Amniotic stem cell (primary cell): ENCODE results near the gene PPP1R12A.
"Not testable (repeated sequence)": the region's sequence is repeated elsewhere in the genome, so short reads cannot be mapped to it uniquely, and the experiment has no call there.

ENCODE experiments used
- DNase-seq: peaks from one replicate; lab custom pipeline; 2025; lab: John Stamatoyannopoulos, UW

PPP1R12A gene

GRCh38 chr12:79935021-79935623 lies at the start of gene PPP1R12A:
PPP1R12A (minus strand) TSS chr12:79935097; CDS start chr12:79934931, 166 bp downstream.
- DNase-seq, result peak; percentile 96

DNA sequence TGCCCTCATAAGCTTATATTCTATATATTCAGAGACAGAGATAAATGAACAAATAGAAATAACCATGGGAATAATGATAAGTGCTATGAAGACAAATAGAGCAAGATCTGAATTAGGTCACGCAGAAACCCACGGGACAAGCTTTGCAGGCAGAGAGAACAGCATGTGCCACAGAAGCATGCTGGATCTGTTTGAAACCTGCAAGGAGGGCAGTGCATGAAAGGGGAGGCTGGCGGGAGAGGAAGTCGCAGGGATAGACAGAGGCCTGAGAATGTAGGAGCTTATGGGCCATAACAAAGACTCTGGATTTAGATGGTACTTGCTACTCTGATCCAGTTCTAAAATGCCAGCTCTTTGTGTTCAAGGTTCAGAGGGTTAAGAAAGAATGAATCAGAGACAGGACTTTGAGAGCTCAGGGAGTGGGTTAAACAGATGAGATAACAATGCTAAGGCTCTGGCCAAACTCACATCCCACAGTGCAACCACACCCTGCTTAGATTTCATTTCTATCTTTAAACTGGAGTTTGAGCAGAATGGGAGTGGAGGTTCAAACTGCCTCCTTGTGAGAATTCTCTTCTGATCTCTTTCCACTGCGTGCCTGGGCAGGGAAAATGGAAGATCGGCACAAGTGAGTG lies 49.2 kb upstream of the PPP1R12A start:
- DNase-seq, result no peak

DNA sequence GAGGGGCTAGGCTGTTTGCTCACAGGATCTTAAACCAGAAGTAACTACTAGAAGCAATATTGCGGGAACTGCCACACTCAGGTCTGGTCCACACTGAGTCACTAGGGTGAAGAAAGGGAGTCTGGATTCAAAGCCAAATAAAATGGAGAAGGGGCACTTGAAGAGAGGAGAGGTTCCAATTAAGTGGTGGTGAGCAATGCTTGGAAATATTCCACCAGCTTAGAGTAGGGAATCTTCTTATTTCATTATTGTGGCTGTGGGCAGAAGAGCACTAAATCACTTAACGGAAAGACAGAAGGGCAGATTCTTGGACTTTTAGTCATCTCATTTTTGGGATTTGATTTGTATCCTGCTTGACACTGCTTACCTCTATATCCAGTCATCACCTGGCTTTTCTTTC lies 48.6 kb upstream of the PPP1R12A start:
- DNase-seq, result no peak

DNA sequence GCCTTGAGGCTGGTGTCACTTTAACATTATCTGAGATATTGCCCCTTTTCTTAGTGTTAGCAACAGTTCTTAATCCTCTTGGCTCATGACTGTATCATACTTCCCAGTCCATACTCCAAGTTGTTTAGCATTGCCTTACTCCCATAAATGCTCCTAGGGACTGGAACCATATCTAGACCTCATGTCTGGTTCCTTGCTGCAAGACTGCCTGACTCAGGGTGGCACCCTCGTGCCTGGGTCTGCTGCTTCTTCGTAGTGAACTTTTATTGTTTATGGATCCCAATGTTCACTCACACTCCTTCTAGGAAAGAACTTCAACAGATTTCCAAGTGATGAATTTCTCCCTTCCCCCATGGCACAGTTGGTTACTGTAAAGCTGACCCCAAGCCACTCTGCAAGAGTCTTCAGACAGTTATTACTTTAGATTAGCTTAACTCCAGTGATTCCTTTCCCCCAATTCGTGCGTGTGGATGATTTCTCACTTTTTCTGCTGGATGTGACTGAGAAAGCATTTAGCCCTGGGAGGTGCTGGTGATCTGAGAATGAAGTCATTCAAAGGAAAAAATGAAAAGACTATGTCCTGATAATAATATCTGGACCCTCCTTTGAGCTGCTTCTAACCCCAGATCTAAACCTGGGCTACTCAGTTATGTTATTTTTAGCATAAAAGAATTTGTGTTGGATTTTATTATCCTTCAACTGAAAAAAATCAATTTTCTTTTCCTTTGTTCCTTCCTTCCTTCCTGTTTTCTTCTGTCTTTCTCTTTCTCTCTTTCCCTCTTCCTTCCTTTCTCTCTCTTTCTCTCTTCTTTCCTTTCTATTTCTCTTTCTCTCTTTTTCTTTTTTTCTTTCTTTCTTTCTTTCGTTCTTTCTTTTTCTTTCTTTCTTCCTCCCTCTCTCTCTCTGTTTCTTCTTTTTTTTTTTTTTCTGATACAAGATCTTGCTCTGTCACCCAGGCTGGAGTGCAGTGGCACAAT lies 47.5 kb upstream of the PPP1R12A start:
- DNase-seq, result no peak

DNA sequence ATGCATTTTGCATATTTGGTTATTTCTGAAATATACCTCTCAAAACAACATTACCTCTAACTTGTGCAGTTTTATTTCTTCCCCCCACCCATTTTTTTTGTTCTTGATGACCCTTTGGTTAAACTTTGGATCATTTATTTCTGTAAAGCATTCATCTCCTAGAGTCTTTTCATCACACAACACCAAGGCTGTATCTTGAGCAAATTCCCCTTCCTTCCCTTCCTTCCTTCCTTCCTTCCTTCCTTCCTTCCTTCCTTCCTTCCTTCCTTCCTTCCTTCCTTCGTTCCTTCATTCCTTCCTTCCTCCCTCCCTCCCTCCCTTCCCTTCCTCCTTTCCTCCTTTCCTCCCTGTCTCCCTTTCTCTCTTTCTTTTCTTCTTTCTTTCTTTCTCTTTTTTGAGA lies 43.8 kb upstream of the PPP1R12A start:
- DNase-seq, result no peak

GRCh38 chr12:79977856-79978460 lies 43.1 kb upstream of the PPP1R12A start:
- DNase-seq, result not testable (repeated sequence)

DNA sequence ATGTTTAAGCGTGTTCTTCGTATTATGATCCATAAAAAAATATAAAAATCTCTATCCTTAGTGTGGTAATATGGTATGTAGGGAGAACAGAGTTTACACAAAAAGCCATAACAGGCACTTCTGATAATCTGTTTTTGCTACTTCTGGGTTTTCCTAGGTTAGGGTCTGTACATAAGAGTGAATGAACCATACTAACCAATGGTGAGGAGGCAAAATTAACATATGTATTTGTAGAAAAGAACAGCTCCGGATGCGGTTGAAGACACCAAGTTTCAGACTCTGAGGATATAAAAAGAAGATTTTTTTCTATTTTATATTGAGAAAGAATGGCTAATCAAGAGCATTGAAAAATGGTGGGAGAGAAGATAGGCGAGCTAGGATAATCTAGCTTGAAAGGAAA lies 40.2 kb upstream of the PPP1R12A start:
- no peak for DNase-seq

- no peak for DNase-seq
Measured at GRCh38 chr12:79973801-79974200, 38.9 kb upstream of the PPP1R12A start.

DNA sequence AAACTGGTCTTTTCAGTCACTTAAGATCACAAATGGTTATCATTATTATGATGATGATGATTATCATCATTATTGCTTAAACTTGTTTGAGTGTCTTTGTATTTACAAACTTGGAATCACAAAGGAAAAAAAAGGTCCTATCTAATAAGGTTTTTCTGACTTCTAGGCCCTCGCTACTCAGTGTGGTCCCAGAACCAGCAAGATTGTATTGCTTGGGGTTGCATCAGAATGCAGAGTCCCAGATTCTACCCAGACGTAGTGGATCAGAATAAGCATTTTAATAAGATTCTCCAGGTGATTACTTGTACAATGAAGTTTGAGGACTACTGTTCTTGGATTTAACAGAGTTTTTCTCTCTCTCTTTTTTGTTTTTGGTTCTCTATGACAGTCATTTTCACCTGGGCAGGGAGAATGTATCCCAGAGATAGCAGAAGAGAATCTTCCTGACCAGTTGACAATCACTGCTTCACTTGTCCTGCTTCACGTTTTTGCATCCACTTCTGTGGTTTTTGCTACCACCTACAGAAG lies 29.3 kb upstream of the PPP1R12A start:
- DNase-seq, result no peak

DNA sequence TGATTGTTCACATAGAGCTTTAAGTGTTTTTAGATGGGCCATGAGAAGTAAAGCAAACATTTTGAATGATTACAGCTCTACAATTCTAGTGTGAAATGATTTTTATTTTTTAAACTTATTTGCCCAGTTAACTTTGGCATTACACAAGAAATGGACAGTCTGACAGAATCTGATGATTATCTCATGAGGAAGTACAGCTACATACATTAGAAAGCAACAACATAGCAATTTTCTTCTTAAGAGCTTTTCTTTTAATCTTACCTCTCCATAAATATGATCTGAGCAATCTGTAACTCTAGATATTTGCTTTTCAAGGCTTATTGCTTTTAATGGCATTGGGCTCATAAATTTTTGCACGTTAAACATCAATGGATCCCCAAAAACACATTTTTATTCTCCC lies 26.5 kb upstream of the PPP1R12A start:
- no peak for DNase-seq

GRCh38 chr12:79959484-79959883 lies 24.6 kb upstream of the PPP1R12A start:
- DNase-seq, result no peak

DNA sequence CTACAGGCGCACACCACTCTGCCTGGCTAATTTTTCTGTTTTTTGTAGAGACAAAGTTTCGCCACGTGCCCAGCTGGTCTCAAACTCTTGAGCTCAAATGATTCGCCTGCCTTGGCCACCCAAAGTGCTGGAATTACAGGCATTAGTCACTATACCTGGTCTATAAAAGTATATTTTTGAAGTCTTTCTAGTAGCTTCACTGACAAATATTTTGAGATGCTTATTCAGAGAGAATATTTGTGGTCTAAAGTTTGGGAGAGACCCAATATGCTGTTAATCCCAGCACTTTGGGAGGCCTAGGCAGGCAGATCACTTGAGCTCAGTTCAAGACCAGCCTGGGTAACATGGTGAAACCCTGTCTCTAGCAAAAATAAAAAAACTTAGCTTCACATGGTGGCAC lies 22.0 kb upstream of the PPP1R12A start:
- DNase-seq, result no peak

DNA sequence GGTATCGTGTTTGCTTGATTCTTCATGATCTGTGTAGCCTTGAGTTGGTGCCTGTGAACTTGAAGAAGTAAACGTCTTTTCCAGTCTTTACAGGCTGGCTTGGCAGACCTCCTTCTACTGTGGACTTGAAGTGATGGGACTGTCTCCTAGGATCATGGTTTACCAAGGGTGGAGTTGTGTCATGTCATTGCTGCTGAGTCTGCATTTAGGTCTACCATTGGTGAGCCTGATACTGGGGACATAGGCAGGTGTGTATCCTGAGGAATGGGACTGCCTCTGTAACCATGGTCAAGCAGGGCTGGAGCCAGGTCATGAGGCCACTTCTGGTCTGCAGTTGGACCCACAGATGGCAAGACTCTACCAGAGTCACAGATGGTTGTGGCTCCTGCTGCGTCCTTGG lies 20.7 kb upstream of the PPP1R12A start:
- DNase-seq, result no peak

- no peak for DNase-seq
Measured at GRCh38 chr12:79954037-79954610, 19.2 kb upstream of the PPP1R12A start.

DNA sequence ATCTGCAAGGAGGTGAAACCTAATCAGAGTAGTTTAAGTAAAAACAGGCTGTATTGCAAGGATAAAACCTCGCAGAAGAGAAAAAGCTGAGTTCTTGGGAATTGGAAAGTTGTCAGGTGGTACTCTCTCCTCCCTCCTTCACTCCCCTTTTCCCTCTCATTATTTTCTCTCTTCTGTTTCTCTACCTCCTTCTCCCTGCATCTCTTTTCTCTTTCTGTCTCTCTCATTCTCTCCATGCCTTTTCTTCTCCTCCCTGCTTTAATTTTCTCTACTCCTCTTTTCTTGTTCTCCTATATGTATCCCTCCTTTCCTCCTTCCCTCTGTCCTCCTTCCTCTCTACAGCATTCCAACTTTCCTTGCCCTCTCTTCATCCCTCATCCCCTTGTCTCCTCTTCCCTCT lies 14.2 kb upstream of the PPP1R12A start:
- DNase-seq, result no peak

DNA sequence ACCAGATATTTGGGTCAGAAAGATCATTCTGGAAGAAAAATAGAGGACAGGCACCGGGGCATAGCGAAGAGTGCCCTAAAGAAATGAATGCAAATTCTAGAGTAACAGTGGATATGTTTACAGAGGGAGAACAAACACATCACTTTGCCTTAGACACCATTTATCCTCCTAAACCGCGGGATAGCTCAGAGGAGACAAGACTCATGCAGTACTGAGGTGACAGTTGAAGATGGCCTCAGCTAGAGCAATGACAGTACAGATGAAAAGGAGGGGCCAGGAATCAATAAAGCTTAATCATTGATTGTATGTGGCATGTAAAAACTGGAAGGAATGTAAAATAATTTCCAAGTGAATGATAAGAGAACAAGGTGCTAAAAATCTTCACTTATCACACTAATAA lies 10.5 kb upstream of the PPP1R12A start:
- no peak for DNase-seq

DNA sequence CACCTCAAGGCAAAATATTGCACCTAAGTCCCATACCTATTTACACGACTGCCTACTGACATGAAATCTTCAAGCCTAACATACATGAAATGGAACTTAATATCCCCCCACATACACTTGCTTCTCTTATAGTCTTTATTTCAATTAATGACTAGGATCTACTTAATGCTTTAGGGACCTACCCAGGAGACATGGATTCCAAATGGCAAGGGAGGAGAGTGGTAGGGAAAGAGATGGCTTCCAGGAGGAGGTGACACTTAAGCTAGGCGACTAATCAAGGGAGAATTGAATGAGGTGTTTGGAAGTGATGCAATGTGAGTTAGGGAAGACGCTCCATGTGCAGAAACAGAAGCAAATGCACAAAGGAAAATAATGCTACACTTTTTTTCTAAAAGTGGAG lies 9.7 kb upstream of the PPP1R12A start:
- no peak for DNase-seq

GRCh38 chr12:79942846-79943245 lies 7.9 kb upstream of the PPP1R12A start:
- DNase-seq, result not testable (repeated sequence)

- no peak for DNase-seq
Measured at GRCh38 chr12:79939728-79940310, 4.9 kb upstream of the PPP1R12A start.

DNA sequence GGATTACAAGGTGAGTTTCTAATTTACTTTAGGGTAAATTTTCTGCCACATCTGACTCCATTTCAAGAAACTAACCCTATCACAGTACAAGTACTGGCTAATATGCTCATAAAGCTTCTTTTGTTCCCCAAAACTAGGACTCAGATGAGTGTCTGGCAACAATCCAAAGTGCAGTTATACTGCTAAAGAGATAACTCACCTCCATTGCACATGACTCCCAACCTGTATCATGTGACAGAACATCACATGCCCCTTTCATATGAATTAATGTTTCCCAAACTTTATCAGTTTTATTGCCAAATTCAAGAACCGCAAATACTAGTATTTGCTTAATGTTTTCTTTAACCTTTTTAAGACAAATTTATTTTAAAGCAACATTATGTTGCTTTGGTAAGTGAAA lies 3.9 kb upstream of the PPP1R12A start:
- DNase-seq, result no peak

DNA sequence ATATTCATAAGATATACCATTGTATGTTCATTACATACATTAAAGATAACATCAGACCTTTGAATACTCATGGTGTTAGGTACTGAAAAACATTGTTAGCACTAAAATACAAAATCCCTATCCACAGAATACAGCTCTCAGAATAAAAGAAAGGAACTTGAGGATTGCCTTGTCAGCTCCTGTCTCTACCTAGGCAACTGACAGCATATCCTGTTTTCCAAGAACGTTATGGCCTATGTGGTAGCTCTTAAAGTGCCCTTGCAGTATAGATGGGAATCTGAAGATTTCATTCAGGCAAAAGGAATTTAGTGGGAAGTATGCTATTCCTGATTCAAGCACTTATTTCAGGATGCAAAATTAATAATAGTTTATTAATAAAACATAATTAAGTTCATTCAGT lies 1.8 kb upstream of the PPP1R12A start:
- DNase-seq, result no peak
